ENCODE data around the gene PCDHGA8. TPM values are rescaled to one million over a fixed set of nuclear protein-coding genes. Genes with fewer than 3 reads are reported as not detected.
A peak's percentile ranks its signal among the peaks of the same experiment; 100 is the strongest.
"Not testable (repeated sequence)": the region's sequence is repeated elsewhere in the genome, so short reads cannot be mapped to it uniquely, and the experiment has no call there.

The PCDHGA8 gene
- total RNA-seq, 4 donors from 2014 or later = 1.7 to 5.8 (median 3.3) TPM

- Histone ChIP-seq H3K4me1 (no peaks in the 10 kb centered on the region), H3K27ac (replicated peaks in 1 of 4) (no peak overlapping the region), H3K9me3 (peaks cover 38 to 100% (median 98%) of the 10 kb centered on the region in 4 donors), H3K27me3 (no peaks in the 10 kb centered on the region), H3K4me3 (no peak overlapping the region), H3K36me3 (peaks cover 0 to 15% (median 6%) of the 10 kb centered on the region in 4 donors)
- DNase-seq (ENCODE audit: extremely low spot score) = no peak
- 41% methylated on average over 48 of the region's 53 CpGs for WGBS
- intact Hi-C loops (cut with DNase I) = no loop called here
- no peak for TF ChIP-seq POLR2A (IDR thresholded peaks at IDR 0.05; ENCODE audit: low read depth)
- TF ChIP-seq, protein P1, sequence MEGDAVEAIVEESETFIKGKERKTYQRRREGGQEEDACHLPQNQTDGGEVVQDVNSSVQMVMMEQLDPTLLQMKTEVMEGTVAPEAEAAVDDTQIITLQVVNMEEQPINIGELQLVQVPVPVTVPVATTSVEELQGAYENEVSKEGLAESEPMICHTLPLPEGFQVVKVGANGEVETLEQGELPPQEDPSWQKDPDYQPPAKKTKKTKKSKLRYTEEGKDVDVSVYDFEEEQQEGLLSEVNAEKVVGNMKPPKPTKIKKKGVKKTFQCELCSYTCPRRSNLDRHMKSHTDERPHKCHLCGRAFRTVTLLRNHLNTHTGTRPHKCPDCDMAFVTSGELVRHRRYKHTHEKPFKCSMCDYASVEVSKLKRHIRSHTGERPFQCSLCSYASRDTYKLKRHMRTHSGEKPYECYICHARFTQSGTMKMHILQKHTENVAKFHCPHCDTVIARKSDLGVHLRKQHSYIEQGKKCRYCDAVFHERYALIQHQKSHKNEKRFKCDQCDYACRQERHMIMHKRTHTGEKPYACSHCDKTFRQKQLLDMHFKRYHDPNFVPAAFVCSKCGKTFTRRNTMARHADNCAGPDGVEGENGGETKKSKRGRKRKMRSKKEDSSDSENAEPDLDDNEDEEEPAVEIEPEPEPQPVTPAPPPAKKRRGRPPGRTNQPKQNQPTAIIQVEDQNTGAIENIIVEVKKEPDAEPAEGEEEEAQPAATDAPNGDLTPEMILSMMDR (IDR thresholded peaks at IDR 0.05) = no peak
- no peak for TF ChIP-seq POLR2AphosphoS5 (IDR thresholded peaks at IDR 0.05)
- no peak for TF ChIP-seq EP300 (IDR thresholded peaks at IDR 0.05)
Measured at GRCh38 chr5:141427783-141428426, 35.5 kb downstream of the PCDHGA8 start.

- TF ChIP-seq POLR2A (IDR thresholded peaks at IDR 0.05; ENCODE audit: low read depth) (no peak), POLR2AphosphoS5 (IDR thresholded peaks at IDR 0.05) (no peak), EP300 (IDR thresholded peaks at IDR 0.05) (no peak)
- TF ChIP-seq, protein P1 (IDR thresholded peaks at IDR 0.05) = peak in 2 of 3 experiments; percentile 41 to 42
- Histone ChIP-seq H3K27me3 (no peaks in the 10 kb centered on the region), H3K36me3 (peaks cover 0 to 15% (median 6%) of the 10 kb centered on the region in 4 donors), H3K9me3 (peaks cover 32 to 100% (median 97%) of the 10 kb centered on the region in 4 donors), H3K27ac (replicated peaks in 1 of 4) (peak within 1 kb of the TSS in 2 of 4 donors; percentile 20 to 31), H3K4me1 (no peaks in the 10 kb centered on the region), H3K4me3 (peak within 1 kb of the TSS; percentile 38 to 47 (median 41))
- 21% methylated on average over 29 of the region's 33 CpGs for WGBS
- DNase-seq (ENCODE audit: extremely low spot score) = no peak
- intact Hi-C loops (cut with DNase I) = no loop called here
Measured at GRCh38 chr5:141430332-141431113, 38.1 kb downstream of the PCDHGA8 start, which contains the start of gene PCDHGA12. Gene PCDHGA12, plus strand, starts transcription at chr5:141430507. Its CDS starts 253 bp downstream, at chr5:141430760.

DNA sequence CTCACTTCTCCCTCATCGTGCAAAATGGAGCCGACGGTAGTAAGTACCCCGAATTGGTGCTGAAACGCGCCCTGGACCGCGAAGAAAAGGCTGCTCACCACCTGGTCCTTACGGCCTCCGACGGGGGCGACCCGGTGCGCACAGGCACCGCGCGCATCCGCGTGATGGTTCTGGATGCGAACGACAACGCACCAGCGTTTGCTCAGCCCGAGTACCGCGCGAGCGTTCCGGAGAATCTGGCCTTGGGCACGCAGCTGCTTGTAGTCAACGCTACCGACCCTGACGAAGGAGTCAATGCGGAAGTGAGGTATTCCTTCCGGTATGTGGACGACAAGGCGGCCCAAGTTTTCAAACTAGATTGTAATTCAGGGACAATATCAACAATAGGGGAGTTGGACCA is 38.9 kb downstream of the PCDHGA8 start:
- intact Hi-C loops (cut with DNase I) = no loop called here
- peak overlapping the region; percentile 38 to 47 (median 41) for H3K4me3 ChIP-seq
- H3K27ac ChIP-seq (replicated peaks in 1 of 4) = no peak overlapping the region
- no peak for TF ChIP-seq EP300 (IDR thresholded peaks at IDR 0.05)
- TF ChIP-seq, protein P1 (IDR thresholded peaks at IDR 0.05) = no peak
- TF ChIP-seq POLR2A (IDR thresholded peaks at IDR 0.05; ENCODE audit: low read depth) = no peak
- TF ChIP-seq POLR2AphosphoS5 (IDR thresholded peaks at IDR 0.05) = no peak
- WGBS = 23% methylated on average over 36 of the region's 37 CpGs
- no peak for DNase-seq (ENCODE audit: extremely low spot score)
- H3K4me1 ChIP-seq = no peaks in the 10 kb centered on the region
- H3K27me3 ChIP-seq = no peaks in the 10 kb centered on the region
- H3K9me3 ChIP-seq = peaks cover 24 to 100% (median 97%) of the 10 kb centered on the region in 4 donors
- H3K36me3 ChIP-seq = peaks cover 0 to 15% (median 3%) of the 10 kb centered on the region in 4 donors

DNA sequence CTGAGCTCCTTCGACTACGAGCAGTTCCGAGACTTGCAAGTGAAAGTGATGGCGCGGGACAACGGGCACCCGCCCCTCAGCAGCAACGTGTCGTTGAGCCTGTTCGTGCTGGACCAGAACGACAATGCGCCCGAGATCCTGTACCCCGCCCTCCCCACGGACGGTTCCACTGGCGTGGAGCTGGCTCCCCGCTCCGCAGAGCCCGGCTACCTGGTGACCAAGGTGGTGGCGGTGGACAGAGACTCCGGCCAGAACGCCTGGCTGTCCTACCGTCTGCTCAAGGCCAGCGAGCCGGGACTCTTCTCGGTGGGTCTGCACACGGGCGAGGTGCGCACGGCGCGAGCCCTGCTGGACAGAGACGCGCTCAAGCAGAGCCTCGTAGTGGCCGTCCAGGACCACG is 39.9 kb downstream of the PCDHGA8 start:
- H3K36me3 ChIP-seq; H3K27ac ChIP-seq (replicated peaks in 1 of 4); H3K4me1 ChIP-seq; DNase-seq (ENCODE audit: extremely low spot score); H3K27me3 ChIP-seq; intact Hi-C loops (cut with DNase I); H3K4me3 ChIP-seq: not testable (repeated sequence)
- H3K9me3 ChIP-seq = peaks cover 24 to 100% (median 97%) of the 10 kb centered on the region in 4 donors
- no CpG with 5 or more reads among the region's 38 CpGs for WGBS

- H3K36me3 ChIP-seq; H3K27me3 ChIP-seq; H3K4me1 ChIP-seq; H3K4me3 ChIP-seq; H3K27ac ChIP-seq (replicated peaks in 1 of 4); DNase-seq (ENCODE audit: extremely low spot score); intact Hi-C loops (cut with DNase I): not testable (repeated sequence)
- H3K9me3 ChIP-seq = peaks cover 20 to 100% (median 96%) of the 10 kb centered on the region in 4 donors
- WGBS = 25% methylated on average over 8 of the region's 29 CpGs
Measured at GRCh38 chr5:141432726-141433125, 40.3 kb downstream of the PCDHGA8 start.

All from esophagus muscularis mucosa (tissue), 4 donors.